ENCODE data around the gene LILRA2. TPM values are rescaled to one million over a fixed set of nuclear protein-coding genes. Genes with fewer than 3 reads are reported as not detected.

Gene LILRA2
- total and polyA plus RNA-seq, 3 donors from 2014 or later: 0.47 to 2.6 (median 0.87) TPM

- no peak overlapping the region for H3K27ac ChIP-seq
- intact Hi-C loops (cut with DNase I; ENCODE audit: low total_unique reads): no loop called here
- 59 to 80% methylated on average over 18 of the region's 18 CpGs for WGBS, 2 donors
Measured at GRCh38 chr19:54638683-54639082, 65.1 kb downstream of the LILRA2 start.

More at GRCh38 chr19:54638683-54639082, 65.1 kb downstream of the LILRA2 start:
- H3K9me3 ChIP-seq: no peaks in the 10 kb centered on the region
- no peak for DNase-seq
- H3K36me3 ChIP-seq (ENCODE audit: low read depth, missing control alignments): no peaks in the 10 kb centered on the region
- H3K4me1 ChIP-seq: no peaks in the 10 kb centered on the region
- H3K4me3 ChIP-seq: no peak overlapping the region
- TF ChIP-seq CTCF (IDR thresholded peaks at IDR 0.05) (no peak), POLR2A (IDR thresholded peaks at IDR 0.05) (no peak)
- H3K27me3 ChIP-seq: no peaks in the 10 kb centered on the region

Small RNA genes lying within 50 kb of the gene (small RNA-seq; reads per million reads assigned to genes)
- gene AC245036.2: 0 reads per million in 2 donors

Other genes starting within 250 kb of the LILRA2 start
- under 1 TPM in 1 of 2 donors, not detected in 1; 0.81 TPM for gene LILRA4, start 234.6 kb upstream of the LILRA2 start, total RNA-seq
- 0.50 TPM for gene LILRA4, start 234.6 kb upstream of the LILRA2 start, polyA plus RNA-seq (ENCODE audit: insufficient read depth, low read depth, low replicate concordance)
- gene LAIR1, start 208.9 kb upstream of the LILRA2 start, total RNA-seq: 1 to 10 TPM; 6.4 to 7.1 TPM
- gene LAIR1, start 208.9 kb upstream of the LILRA2 start, polyA plus RNA-seq (ENCODE audit: insufficient read depth, low read depth, low replicate concordance): 13.4 TPM
- 100 to 1,000 TPM; 226 to 248 TPM for gene TTYH1, start 158.3 kb upstream of the LILRA2 start, total RNA-seq
- gene TTYH1, start 158.3 kb upstream of the LILRA2 start, polyA plus RNA-seq (ENCODE audit: insufficient read depth, low read depth, low replicate concordance): 126 TPM
- 100 to 1,000 TPM; 313 to 507 TPM for gene LENG8, start 124.6 kb upstream of the LILRA2 start, total RNA-seq
- 167 TPM for gene LENG8, start 124.6 kb upstream of the LILRA2 start, polyA plus RNA-seq (ENCODE audit: insufficient read depth, low read depth, low replicate concordance)
- gene LENG9, start 110.0 kb upstream of the LILRA2 start, total RNA-seq: 1 to 10 TPM; 5.6 to 5.8 TPM
- 1.9 TPM for gene LENG9, start 110.0 kb upstream of the LILRA2 start, polyA plus RNA-seq (ENCODE audit: insufficient read depth, low read depth, low replicate concordance)
- 10 to 100 TPM; 10.2 to 11.9 TPM for gene CDC42EP5, start 100.5 kb upstream of the LILRA2 start, total RNA-seq
- gene CDC42EP5, start 100.5 kb upstream of the LILRA2 start, polyA plus RNA-seq (ENCODE audit: insufficient read depth, low read depth, low replicate concordance): 7.8 TPM
- gene LAIR2, start 71.0 kb upstream of the LILRA2 start, total RNA-seq: not detected
- 0.65 TPM for gene LAIR2, start 71.0 kb upstream of the LILRA2 start, polyA plus RNA-seq (ENCODE audit: insufficient read depth, low read depth, low replicate concordance)
- gene LILRA1, start 19.8 kb downstream of the LILRA2 start, total RNA-seq: under 1 TPM in 1 of 2 donors, not detected in 1; 0.50 TPM
- 0.62 TPM for gene LILRA1, start 19.8 kb downstream of the LILRA2 start, polyA plus RNA-seq (ENCODE audit: insufficient read depth, low read depth, low replicate concordance)
- under 1 TPM; 0.63 to 0.93 TPM for gene LILRB1, start 56.7 kb downstream of the LILRA2 start, total RNA-seq
- gene LILRB1, start 56.7 kb downstream of the LILRA2 start, polyA plus RNA-seq (ENCODE audit: insufficient read depth, low read depth, low replicate concordance): 2.2 TPM
- gene LILRB4, start 89.2 kb downstream of the LILRA2 start, total RNA-seq: 1 to 10 TPM; 1.0 to 3.2 TPM
- 12.6 TPM for gene LILRB4, start 89.2 kb downstream of the LILRA2 start, polyA plus RNA-seq (ENCODE audit: insufficient read depth, low read depth, low replicate concordance)
- gene KIR3DL3, start 150.7 kb downstream of the LILRA2 start, total RNA-seq: not detected
- 0.18 TPM for gene KIR3DL3, start 150.7 kb downstream of the LILRA2 start, polyA plus RNA-seq (ENCODE audit: insufficient read depth, low read depth, low replicate concordance)
- not detected for gene KIR2DL3, start 164.7 kb downstream of the LILRA2 start, total RNA-seq
- gene KIR2DL3, start 164.7 kb downstream of the LILRA2 start, polyA plus RNA-seq (ENCODE audit: insufficient read depth, low read depth, low replicate concordance): not detected
- not detected for gene KIR2DL1, start 196.0 kb downstream of the LILRA2 start, total RNA-seq
- gene KIR2DL1, start 196.0 kb downstream of the LILRA2 start, polyA plus RNA-seq (ENCODE audit: insufficient read depth, low read depth, low replicate concordance): not detected
- under 1 TPM in 1 of 2 donors, not detected in 1; 0.31 TPM for gene KIR2DL4, start 229.8 kb downstream of the LILRA2 start, total RNA-seq
- gene KIR2DL4, start 229.8 kb downstream of the LILRA2 start, polyA plus RNA-seq (ENCODE audit: insufficient read depth, low read depth, low replicate concordance): not detected
- not detected for gene KIR3DL1, start 242.7 kb downstream of the LILRA2 start, total RNA-seq
- not detected for gene KIR3DL1, start 242.7 kb downstream of the LILRA2 start, polyA plus RNA-seq (ENCODE audit: insufficient read depth, low read depth, low replicate concordance)